Esophagus muscularis mucosa (tissue), 4 donors: ENCODE results near the gene KPNA1.
"Not testable (repeated sequence)": the region's sequence is repeated elsewhere in the genome, so short reads cannot be mapped to it uniquely, and the experiment has no call there.

ENCODE experiments used
- CTCF ChIP-seq, 3 experiments: fragments of 200-600 bp in 2 of 3; fragments of 450-650 bp in 1 of 3; sonication (generic) in 2 of 3; IDR thresholded peaks; one replicate each; pipeline ENCODE4 v1.5.1; 2017 to 2019; ENCODE audit warnings: antibody characterized with exemption in 3 of 3, mild to moderate bottlenecking in 2 of 3, moderate library complexity in 1 of 3
- EP300 ChIP-seq: sonication (generic); formaldehyde crosslinking; IDR thresholded peaks from one replicate; pipeline ENCODE4 v1.6.1; 2017; ENCODE audit warnings: antibody characterized with exemption
- POLR2A ChIP-seq: fragments of 450-650 bp; IDR thresholded peaks from one replicate; pipeline ENCODE4 v1.6.1; 2017; ENCODE audit warnings: antibody characterized with exemption, moderate library complexity, mild to moderate bottlenecking, low read depth
- POLR2AphosphoS5 ChIP-seq, 2 donors: sonication (generic); formaldehyde crosslinking; IDR thresholded peaks; one replicate each; pipeline ENCODE4 v1.6.1; 2017; ENCODE audit warnings: antibody characterized with exemption in 2 of 2

DNA sequence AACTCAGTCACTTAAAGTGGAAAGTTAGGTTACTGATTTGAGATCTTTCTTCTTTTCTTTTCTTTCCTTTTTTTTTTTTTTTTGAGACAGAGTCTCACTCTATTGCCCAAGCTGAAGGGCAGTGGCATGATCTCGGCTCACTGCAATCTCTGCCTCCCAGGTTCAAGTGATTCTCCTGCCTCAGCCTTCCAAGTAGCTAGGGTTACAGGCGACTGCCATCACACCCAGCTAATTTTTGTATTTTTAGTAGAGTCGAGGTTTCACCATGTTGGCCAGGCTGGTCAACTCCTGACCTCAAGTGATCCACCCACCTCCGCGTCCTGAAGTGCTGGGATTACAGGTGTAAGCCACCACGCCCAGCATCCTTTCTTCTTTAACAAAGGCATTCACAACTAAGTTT lies 13.8 kb downstream of the KPNA1 start:
- not testable (repeated sequence) for TF ChIP-seq POLR2A; EP300; CTCF (IDR thresholded peaks at IDR 0.05); POLR2AphosphoS5 (IDR thresholded peaks at IDR 0.05)
